KG1 (cell line): Measurements from ENCODE around the gene ATF7.
"Not testable (repeated sequence)": the region's sequence is repeated elsewhere in the genome, so short reads cannot be mapped to it uniquely, and the experiment has no call there.

Experiments used
- DNase-seq: peaks from one replicate; lab custom pipeline; 2025; lab: John Stamatoyannopoulos, UW

ATF7 gene

GRCh38 chr12:53564941-53565340 is 61.2 kb downstream of the ATF7 start:
- DNase-seq, result no peak

DNA sequence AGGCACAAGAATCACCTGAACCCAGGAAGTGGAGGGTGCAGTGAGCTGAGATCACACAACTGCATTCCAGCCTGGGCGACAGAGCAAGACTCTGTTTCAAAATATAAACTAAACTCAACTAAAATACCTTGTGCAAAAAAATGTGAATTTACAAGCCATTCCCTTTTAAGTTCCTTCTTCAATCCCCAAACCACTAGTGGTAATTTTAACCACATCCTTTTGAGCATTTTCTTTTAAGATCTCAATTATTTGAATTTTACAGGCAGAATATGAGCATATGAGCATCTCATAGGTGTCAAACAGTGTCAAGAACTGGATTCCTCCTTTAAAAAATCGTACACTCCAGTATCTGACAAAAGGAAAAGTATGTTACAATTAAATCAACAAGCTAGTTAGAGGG is 61.9 kb downstream of the ATF7 start:
- no peak for DNase-seq

GRCh38 chr12:53563452-53564028 is 62.6 kb downstream of the ATF7 start:
- DNase-seq, result no peak

- DNase-seq, result no peak
These were observed 64.6 kb downstream of the ATF7 start for GRCh38 chr12:53561590-53561953.

DNA sequence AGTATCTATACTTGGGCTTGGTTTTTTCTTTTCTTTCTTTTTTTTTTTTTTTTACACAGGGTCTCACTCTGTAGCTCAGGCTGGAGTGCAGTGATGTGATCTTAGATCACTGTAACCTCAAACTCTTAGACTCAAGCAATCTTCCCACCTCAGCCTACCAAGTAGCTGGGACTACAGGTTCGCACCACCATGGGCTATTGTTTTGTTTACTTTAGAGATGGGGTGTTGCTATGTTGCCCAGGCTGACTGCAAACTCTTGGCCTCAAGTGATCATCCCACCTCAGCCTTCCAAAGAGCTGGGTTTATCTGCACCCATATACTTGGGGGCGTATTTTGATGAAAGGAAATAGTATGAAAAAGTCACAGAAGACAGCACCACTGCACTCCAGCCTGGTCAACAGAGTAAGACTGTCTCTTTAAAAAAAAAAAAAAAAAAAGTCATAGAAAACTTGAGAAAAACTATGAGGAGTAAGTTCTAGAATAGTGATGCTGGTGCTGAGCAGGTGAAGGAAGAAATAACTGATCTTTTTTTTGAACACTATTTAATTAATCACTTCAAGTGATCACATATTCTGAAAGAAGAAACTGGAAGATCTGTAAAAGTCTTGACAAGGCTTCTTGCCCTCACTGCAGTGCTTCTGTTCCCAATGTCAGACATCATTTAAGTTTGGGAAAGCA is 65.1 kb downstream of the ATF7 start:
- DNase-seq, result no peak

DNA sequence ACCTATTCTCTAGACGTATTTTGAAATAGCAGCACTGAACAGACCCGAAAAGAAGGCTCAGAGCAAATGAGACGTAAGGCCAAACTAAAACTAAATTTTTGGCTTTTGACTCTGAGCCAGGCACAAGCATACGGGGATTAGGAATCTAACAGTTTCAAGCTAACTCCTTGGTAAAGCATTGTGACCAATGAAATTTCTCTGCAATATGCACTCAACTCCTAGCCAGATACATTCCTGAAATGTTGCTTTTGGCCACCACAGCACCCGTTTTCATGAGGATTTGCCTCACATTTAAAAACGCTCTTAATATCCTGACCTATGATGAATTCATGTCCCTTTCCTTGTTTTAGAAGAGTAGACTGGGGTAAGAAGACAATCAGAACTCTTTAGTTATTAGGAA is 65.8 kb downstream of the ATF7 start:
- no peak for DNase-seq

- DNase-seq, result no peak
These were observed 67.6 kb downstream of the ATF7 start for GRCh38 chr12:53558631-53559030.

GRCh38 chr12:53552361-53553327 is 73.5 kb downstream of the ATF7 start:
- no peak for DNase-seq

DNA sequence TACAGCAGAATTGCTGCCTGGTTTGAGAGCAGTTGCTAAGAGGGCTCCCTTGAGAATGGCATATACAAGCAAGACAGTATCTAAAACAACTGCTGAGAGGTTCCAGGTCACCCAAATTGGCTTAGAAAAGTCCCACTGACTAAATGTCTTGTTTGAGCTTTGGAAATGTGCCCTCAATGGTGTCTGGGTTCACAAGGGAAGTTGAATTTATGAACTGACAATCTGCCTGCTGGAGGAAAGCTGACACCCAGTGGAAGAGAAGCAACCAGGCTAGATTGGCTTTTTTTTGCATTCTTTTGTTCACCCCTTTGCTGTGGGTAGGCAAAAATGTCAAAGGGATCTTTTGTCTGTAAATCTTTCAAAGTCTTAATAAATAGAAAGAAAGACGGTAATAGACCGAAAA is 74.3 kb downstream of the ATF7 start:
- no peak for DNase-seq

GRCh38 chr12:53550595-53550994 is 75.6 kb downstream of the ATF7 start:
- DNase-seq, result no peak

- not testable (repeated sequence) for DNase-seq
These were observed 76.1 kb downstream of the ATF7 start for GRCh38 chr12:53550131-53550530.

DNA sequence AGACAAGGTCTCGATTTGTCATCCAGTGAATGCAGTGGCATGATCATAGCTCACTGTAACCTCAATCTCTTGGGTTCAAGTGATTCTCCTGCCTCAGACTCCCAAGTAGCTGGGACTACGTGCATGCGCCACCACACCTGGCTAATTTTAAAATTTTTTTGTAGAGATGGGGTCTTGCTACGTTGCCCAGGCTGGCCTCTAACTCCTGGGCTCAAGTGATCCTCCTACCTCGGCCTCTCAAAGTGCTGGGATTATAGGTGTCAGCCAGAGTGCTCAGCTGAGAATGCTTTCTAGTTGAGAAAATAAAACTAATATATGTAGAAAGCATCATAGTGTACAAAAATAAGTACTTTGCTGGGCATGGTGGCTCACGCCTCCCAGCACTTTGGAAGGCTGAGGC is 77.8 kb downstream of the ATF7 start:
- DNase-seq, result not testable (repeated sequence)

GRCh38 chr12:53543539-53543938 is 82.6 kb downstream of the ATF7 start:
- DNase-seq, result no peak

- DNase-seq, result no peak
These were observed 86.7 kb downstream of the ATF7 start for GRCh38 chr12:53539526-53539925.

DNA sequence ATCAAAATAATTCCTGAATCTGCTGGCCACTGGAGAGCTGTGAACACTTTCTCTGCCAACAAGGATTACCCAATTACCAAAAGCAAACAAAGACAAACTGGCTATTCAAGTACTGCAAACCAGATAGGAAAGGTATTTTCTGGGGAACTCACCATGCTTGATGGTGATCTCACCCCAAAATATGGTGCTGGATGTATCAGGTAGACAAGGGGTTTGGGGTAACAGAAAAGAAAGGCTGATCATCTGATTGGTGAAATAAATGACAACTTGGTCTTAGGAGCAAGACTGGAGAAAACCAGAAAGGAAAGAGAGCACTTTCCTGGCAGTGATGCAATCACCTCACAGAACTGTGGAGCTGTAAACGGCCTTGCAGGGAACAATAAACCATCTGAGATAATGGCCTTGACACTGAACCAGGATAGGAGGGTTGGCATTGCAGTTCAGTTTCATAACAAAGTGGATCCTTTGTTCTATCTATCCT is 87.9 kb downstream of the ATF7 start:
- no peak for DNase-seq

GRCh38 chr12:53536962-53537361 is 89.2 kb downstream of the ATF7 start:
- DNase-seq, result no peak

- no peak for DNase-seq
These were observed 92.7 kb downstream of the ATF7 start for GRCh38 chr12:53533471-53533870.

DNA sequence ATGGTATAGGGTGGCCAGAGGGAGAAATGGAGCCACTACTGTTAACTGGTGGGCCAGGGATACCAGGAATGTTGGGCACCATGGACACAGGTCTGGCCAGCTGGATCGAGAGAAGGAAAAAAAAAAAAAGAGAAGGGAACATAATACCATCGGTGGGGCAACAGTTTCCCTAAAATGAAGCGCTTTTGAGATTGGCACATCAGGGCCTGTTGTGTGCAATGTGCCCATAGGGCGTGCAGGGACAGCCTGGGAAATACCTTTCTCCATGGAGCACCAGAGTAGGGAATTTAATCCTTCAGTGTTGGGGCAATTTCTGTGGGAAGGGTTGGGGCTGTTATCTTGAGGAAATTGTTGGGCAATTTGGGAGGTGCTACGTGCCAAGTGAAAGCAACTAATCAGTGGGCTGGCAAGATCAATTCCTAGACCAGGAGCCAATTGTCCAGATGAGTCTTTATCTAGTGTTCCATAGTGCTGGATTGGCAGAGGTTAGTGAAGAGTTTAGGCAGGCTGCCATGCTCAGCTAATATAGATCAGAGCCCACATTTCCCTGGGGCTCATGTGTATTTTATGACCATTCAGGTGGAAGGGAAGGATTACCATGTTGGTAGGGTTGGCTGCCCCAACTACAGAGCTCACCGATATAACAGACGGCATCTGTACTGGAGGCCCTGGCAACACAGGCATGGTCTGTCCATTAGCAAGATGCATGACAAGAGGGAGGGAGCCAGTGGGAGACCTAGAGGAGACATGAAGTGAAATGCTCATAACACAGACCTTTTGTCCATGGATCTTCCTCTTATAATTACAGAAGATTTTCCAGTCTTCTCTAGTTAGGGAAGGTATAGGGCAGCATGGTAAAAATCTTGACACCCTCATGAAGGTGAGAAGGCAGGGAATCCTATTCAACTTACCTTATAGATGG is 93.4 kb downstream of the ATF7 start:
- no peak for DNase-seq

DNA sequence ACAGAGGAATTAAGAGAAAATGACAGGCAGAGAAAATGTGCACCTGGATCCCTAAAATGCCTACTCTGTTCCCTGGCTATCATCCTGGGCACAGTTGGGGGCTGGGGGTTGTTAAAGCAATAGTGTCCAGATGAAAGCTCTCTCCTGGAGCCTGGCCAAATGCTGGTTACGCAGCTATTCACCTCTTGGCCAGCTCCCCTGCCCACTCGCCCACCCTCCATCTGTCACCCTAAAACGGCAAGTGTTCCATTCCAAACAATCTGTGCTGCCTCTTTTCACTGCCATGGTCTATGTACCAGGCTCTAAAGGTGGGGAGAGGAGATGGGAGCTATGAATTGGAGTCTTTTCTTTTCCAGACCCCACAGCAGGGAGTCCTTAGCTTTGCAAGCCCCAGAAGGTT is 94.2 kb downstream of the ATF7 start:
- DNase-seq, result no peak

GRCh38 chr12:53530920-53531319 is 95.3 kb downstream of the ATF7 start:
- DNase-seq, result no peak

GRCh38 chr12:53530061-53530460 is 96.1 kb downstream of the ATF7 start:
- no peak for DNase-seq

DNA sequence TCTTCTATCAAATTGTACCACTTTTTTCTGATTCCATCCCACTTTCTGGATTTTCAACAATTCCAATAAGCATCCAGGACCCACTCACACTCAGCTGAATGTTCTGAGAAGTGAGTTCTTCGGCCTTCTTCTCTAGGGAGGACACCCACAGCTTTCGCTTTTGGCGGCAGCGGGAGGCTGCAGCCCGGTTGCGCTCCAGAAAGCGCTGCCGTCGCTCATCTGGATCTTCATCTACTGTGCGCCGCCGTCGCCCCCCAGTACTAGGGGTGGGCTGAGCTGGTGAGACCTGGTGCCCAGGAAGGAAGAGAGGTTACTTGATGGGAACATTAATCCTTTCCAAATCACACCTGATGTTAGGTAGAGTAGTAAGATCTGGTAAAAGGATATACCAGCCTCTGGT is 101.7 kb downstream of the ATF7 start:
- no peak for DNase-seq
